Measurements from ENCODE around the gene MAB21L2.

MAB21L2 gene

DNA sequence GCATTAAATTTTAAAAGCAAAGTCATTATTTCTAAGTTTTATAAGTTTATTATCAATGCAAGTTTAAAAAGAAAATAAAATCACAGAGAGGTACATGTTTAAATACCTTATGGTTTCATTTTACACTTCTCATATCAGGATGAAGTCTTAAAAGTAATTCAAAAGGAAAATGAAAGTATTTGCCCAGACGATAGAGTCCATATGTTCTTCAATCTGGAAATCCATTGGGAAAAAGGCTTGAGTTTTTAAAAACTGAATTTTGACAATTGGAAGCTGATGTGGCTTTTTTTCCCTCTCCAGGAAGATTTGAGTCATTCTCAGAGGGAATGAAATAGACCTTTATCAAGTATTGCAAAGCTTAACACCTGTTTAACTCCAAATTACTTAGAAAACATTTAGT, 37.1 kb downstream of the MAB21L2 start:
- DNase-seq = no peak

DNA sequence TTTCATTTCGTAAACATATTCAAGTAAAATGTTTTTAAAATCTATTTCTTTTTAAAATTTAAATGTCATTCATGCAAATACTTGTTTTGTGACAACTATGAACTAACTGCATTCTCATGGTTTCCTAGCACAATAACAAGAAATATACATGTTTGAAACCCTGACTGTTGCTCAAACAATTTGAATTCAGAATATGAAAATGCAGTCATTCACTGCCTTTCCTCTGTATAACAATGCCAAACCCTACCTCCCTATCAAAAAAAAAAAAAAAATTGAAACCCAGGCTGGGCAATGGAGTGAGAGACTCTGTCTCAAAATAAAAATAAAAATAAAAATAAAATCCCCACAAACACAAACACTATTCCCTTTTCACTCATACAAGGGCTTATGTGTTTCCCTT, 42.1 kb downstream of the MAB21L2 start:
- DNase-seq = no peak

DNA sequence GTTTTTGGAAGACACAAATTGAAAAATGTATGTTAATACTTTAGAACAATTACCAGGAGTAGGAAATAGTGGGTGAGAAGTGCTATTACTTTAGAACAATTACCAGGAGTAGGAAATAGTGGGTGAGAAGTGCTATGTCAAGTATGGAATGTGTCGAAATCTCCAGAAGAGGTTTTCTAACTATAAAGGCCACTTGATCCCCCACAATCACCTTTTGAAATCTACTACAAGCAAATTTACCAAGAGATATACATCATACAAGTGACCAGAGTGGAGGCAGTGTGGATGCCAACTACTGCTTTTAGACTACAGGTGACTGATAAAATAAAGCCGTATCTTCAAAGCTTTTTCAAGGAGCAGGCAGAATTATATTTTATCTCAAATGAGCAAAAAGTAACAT, 43.1 kb downstream of the MAB21L2 start:
- no peak for DNase-seq

DNA sequence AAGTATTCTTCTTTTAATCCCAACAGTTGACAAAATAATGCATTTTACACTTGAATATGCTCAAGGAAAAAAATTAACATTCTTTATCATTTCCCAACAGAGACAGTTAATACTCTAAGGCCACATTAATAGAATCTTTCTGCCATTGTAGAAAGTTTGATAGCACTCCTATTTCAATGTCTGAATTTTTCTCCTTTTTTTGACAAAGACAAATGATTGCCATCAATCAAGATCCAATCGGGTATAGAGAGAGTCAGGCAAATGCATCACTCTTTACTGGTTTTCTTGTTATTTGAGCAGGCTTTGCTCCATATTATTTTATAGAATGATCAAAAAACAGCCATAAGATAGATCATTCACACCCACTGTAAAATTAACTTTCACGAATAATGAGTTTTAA, 46.1 kb downstream of the MAB21L2 start:
- no peak for DNase-seq

DNA sequence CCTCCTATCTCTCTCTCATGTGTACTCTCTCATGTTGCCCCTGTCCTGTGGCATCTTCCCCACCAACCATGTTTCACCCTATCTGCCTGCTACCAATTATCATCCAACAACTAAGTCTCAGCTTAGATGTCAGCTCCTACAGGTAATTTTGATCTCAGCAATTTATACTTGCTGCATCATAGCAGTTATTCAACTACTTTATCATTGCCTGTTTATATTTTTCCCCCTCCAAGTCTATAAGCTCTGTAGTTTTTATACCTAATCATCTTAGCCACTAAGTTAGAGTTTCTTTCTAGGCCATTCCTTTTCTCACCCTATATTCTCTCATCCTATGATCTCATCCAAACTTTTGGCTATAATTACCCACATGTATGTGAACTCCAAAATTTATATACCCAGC, 50.7 kb downstream of the MAB21L2 start:
- no peak for DNase-seq

Measured in stimulated activated CD8-positive, alpha-beta memory T cell treated with anti-CD3 and anti-CD28 coated beads, Interleukin-4, amount 100 ng/mL, for 48 hours (primary cell).